ENCODE data around the gene ZNF646.
"Not testable (repeated sequence)": the region's sequence is repeated elsewhere in the genome, so short reads cannot be mapped to it uniquely, and the experiment has no call there.

The ZNF646 gene

DNA sequence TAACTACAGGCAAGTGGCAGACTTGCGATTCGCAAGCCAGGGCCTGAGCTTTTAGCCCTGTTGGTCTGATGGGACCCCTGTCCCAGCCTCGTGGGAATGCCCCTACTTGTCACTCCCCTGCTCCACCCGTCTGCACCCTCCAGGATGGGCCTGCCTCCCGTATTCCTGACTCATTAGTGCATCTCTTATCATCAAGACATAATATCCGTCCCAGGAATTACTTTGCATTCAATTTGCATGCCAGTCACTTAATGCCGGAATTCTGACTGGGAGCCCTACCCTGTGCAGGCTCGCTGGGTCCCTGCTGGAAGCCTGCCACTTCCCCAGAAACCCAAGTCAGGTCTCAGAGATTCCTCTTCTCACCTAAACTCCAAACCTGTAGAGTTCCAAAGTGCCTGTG is 11.2 kb downstream of the ZNF646 start:
- no peak for DNase-seq (ENCODE audit: low read depth)

DNA sequence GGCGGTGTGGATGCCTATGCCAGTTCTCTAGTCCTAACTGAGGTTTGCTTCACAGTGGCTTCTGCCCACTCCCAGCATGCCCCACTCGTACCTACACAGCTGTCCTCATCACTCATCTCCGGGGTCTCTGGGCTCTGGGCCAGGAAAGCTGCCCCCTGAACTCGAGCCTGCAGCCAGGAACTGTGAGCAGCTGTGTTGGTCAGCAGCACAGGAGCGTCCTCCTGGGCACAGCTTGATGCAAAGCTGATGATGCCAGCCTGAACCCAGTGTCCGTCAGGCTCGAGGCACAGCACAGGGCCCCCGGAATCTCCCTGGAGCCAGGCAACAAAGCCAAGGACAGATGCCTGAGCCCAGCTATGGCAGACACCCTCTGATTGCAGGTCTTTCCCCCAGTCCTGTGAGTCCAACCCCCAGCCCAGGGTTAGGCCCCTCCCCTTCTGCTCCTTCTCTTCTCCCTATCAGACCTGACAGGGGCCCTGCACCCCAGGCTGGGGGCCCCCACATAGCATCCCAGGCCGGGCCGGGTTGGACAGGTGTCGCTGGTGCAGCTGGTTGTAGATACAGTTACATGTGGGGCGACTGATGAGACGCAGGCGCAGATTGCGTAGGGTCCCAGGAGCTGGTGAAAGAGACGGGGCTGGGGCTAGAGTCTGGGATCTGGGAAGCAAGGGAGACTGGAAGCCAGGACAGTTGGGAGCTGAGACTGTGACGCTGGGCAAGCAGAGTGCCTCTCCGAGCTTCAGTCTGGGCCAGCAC is 11.8 kb downstream of the ZNF646 start:
- DNase-seq (ENCODE audit: low read depth), result no peak

DNA sequence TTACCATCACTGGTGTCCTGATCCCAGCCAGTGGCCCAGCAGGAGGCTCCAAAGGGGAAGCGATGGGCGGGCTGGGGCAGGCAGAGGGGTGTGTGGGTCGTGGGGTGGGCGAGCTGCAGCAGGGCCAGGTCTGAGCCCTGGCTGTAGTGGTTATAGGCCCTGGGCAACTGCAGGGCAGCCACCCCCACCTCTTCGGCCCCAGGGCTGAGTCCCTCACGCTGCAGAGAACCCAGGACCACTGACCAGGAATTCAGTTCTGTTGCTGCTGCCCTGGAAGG is 12.3 kb downstream of the ZNF646 start:
- no peak for DNase-seq (ENCODE audit: low read depth)

DNA sequence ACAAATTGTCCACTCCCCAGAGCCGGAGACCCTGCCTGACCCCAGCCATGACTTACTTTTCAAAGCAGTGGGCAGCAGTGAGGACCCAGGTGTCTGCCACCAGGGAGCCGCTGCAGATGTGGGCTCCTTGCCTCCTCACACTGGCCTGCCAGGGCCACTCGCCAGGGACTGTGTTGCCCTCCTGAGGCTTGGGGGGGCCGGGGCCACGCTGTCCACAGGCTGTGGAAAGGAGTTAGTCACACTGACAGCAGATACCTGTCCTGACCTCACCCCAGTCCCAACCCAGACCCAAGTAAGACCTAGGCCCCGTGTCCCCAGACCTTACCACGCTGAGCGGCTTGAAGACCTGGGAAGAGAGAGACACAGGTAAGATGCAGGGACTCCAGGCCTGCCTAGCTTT is 13.3 kb downstream of the ZNF646 start:
- DNase-seq (ENCODE audit: low read depth), result no peak

DNA sequence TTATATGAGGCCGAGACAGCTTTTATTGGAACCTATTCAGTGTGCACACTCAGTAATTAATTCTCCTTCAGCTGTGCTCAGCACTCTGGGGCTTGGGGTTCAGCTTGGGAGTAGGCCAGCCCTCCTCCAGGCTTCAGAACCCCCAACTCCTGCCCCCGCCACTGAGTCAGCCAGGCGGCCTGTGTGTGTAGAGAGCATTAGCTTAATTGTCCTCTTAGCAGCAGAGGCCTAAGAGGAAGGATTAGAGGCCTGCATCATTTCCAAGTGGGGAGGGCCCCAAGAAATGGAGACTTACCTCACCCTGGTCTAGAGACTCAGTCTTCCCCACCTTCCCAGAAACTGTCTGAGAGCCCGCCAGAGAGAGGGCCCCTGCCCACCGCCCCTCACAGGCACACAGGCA is 13.7 kb downstream of the ZNF646 start:
- no peak for DNase-seq (ENCODE audit: low read depth)

DNA sequence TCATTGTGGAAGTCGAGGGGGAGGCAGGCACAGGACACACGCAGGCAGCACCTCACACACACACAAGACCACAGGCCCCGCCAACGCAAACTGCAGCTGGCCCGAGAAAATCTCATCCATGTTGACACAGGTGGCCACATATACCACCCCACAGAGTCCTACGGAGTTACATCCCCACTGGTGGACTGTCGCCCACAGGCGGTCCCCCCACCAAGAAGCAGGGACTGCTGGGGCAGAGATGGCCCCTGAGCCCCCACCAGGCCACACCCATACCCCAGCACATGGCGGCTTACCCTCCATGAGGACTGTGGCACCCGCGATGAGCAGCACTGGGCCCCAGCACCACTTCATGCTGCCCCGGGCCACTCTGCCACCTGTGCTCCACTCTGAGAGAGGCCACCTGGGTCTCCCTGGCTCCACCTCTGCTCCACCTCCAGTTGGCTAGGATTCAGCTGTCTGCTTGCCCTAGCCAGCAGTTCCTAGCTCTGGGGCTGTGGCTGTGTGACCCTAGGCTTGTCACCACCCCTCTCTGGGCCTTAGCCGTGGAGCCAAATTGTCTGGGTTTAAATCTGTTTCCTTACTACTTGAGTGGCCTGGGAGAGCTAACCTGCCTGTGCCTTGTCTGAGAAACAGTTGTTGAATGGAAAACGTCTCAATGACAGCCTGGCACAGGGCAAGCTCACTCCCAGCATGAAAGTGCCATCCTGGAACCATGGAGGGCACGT is 14.4 kb downstream of the ZNF646 start, which contains the start of gene PRSS53:
TSS of gene PRSS53 (minus strand) at position 485 of the 725 bp plus-strand sequence. CDS start at position 351, 134 bp downstream.
- DNase-seq (ENCODE audit: low read depth), result no peak

DNA sequence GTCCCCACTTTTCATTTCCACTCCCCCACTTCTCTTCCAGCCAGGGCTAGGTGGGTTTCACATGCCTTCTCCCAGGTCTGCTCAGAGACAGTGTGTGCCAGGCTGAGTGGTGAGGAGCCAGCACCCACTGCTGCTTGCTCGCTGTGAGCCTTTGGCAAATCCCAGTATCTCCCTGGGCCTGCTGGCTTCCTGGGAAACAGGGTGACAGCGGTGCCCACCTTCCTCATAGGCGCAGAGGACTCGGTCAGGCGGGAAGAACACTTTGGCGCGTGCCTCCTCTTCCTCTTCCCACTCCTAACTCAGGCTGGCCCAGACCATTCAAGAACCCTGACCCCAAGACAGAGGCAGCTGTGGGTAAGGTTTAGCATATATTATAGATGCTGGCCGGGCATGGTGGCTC is 15.0 kb downstream of the ZNF646 start:
- DNase-seq (ENCODE audit: low read depth), result no peak

DNA sequence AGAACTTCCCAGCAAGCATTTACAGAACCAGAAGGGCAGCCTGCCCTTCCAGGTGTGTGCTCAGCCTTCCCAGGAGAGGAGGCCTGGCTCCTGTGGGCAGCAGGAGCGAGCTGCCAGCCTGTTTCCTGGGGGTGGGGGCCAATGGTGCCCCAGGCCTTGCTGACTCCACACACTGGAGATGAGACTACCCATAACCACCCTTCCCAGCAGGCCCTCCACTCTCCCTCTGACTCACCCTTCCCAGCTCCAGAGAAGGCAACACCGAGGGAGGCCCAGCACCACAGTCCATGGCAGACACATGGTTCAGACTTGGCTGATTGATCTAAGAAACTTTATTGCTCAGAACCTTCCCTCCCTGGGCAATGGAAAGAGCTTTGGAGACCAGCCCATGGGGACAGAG is 16.3 kb downstream of the ZNF646 start:
- peak; percentile 42 for DNase-seq (ENCODE audit: low read depth)

DNA sequence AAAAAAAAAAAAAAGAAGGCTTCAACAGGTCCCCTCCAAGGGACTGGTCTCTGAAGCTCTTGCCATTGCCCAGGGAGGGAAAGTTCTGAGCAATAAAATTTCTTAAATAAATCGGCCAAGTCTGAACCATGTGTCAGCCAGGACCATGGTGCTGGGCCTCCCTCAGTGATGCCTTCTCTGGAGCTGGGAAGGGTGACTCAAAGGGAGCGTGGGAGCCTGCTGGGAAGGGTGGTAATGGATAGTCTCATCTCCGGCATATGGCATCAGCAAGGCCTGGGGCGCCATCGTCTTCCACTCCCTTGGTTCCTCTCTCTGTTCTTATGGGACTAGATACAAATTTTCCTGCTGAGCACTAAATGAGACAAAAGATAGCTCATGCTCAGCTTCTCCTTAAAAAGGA is 18.1 kb downstream of the ZNF646 start:
- DNase-seq (ENCODE audit: low read depth), result no peak

DNA sequence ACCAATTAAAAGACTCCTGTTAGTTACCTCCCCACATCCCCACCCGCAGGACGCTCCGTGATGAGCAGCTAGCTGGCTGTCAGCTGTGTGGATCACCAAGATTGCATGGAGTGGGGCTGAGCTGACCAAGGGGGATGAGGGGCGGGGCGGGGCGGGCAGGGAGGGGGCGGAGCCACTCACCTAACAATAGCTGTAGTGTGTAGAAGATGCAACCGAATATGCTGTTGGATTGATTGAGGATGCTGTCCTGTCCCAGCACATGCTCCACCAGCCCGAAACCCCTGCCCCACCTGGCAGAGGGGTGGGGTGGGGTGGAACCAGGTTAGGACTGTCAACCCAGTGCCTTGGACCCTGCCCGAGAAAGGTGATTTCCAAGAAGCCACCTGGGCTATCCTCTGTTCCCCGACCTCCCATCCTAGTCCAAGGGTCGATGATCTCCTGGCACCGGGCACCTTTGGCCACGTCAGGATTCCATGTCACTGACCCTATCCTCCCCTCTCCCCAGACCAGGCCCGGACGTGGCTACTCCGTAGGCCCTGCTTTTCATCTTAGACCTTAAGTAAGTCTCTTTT is 19.0 kb downstream of the ZNF646 start:
- no peak for DNase-seq (ENCODE audit: low read depth)

DNA sequence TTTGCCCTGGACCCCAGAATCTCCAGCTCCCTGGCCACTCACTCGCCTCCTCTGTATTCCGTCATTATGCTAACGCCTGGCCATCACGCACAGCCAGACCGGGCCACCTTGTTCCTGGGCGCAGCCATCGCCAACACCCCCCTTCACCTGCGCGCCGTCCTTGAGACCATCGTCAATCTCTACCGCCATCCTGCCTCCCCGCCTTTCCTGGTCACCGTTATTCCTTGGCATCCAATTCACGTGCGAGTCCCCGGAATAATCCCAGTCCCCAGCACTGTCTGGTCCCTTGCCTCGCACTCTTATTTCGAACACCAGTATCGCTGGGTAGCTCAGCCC is 19.8 kb downstream of the ZNF646 start:
- no peak for DNase-seq (ENCODE audit: low read depth)

DNA sequence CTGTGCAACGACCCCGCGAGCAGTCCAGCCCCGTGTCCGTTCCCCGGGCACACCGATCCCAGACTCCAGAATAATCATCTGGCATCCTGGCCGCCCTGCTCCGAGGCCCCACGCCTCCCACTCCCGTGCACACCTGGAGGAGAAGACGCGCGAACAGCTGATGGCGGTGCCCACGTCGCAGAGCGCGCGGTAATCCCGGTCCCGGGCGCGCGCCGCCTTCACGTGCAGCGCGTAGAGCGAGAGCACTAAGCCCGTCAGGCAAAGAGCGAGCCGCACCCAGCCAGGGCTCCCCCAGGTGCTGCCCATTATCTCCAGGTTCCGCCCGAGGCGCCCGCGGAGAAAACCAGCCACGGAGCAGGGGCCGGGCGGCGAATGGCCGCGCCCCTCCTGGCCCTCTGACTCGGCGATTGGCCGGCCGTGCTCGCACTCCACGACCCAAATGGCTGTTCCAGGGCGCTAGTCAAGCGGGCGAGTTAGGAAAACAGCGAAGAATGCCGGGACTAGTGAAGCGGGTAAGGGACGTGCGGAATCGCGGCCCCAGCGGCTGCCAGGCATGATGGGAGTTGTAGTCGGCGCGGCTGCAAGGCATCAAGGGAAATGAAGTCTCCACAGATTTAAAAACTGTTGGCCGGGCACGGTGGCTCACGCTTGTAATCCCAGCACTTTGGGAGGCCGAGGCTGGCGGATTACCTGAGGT is 20.4 kb downstream of the ZNF646 start, which contains the start of gene VKORC1:
TSS of gene VKORC1 (minus strand) at position 374 of the 697 bp plus-strand sequence. CDS start at position 306, 68 bp downstream.
- DNase-seq (ENCODE audit: low read depth), result peak; percentile 98

DNA sequence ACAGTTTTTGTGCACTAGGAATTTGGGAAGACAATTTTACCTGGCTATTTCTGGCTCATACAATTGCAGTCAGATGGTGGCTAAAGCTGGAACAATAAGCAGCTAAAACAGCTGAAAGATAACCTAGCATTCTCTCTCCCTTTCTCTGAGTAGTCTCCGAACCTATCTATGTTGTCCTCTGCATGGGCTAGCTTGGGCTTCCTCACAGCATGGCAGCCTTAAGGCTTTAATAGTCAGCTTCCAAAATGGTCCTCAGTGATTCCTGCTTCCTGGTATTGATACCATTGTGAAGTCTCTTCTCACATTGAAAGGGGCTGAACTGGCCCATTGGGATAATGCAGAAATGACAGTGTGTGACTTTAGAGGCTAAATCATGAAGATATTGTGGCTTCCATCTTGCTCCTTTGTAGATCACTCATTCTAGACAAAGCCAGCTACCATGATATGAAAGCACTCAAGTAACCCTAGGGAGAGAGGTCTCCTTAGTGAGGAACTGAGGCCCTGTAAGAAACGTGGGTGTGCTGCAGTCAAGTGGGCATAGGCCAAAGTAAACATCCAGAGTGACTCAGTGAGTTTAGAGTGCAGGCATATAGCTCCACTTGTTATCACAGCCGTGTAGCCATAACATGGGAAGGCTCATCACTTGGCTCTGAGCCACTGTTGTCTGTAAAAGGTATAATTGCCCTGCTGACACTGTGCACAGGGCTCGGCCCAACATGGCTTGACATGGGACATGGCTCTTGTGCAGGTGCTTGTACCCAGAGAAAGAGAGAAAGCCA is 25.8 kb downstream of the ZNF646 start:
- no peak for DNase-seq (ENCODE audit: low read depth)

DNA sequence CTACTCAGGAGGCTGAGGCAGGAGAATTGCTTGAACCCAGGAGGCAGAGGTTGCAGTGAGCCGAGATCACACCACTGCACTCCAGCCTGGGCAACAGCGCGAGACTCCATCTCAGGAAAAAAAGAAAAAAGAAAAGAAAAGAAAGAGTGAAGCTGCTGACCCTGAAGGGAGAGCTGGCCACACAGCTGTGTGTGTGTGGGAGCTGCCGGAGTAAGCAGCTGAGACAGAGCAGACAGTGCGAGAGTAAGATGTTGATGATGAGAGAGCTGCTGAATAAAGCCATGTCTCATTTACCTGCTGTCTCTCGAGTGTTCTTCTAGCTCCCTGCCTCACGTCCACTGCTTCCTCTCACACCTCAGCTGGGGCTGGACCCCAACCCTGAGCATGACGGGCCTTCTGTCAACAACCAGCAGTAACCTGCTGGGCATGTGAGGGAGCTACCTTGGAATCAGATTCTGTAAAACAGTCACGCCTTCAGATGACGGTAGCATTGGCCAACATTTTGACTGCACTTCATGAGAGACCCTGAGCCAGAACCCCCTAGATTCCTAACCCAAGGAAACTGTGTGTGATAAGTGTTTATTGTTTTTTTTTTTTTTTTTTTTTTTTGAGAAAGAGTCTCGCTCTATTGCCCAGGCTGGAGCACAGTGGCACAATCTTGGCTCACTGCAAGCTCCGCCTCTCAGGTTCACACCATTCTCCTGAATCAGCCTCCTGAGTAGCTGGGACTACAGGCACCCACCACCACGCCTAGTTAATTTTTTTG is 26.8 kb downstream of the ZNF646 start:
- DNase-seq (ENCODE audit: low read depth), result not testable (repeated sequence)

DNA sequence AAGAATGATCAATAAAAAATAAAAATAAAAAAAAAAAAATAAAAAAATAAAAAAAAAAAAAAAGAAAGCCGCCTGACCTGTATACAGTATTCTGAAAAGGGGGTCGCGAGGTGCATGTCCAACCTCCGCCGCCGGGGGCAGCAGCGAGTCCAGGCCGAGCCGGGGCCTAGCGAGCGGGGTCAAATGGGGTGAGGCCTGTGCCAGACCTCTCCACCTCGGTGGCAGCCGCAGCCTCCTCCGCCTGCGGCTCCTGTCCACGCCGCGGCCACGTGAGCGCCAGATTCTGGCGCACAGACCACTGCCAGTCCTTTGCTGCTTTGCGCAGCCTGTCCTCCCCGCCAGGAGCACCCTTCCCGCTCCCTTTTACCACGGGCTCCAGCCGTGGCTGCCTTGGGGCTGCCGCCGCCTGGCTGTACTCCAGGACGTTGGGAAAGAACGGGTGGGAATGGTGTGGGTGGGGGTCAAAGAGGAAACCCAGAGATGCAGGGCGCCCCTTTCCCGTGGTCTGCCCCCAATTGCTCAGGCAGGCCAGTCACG is 31.5 kb downstream of the ZNF646 start:
- no peak for DNase-seq (ENCODE audit: low read depth)

DNA sequence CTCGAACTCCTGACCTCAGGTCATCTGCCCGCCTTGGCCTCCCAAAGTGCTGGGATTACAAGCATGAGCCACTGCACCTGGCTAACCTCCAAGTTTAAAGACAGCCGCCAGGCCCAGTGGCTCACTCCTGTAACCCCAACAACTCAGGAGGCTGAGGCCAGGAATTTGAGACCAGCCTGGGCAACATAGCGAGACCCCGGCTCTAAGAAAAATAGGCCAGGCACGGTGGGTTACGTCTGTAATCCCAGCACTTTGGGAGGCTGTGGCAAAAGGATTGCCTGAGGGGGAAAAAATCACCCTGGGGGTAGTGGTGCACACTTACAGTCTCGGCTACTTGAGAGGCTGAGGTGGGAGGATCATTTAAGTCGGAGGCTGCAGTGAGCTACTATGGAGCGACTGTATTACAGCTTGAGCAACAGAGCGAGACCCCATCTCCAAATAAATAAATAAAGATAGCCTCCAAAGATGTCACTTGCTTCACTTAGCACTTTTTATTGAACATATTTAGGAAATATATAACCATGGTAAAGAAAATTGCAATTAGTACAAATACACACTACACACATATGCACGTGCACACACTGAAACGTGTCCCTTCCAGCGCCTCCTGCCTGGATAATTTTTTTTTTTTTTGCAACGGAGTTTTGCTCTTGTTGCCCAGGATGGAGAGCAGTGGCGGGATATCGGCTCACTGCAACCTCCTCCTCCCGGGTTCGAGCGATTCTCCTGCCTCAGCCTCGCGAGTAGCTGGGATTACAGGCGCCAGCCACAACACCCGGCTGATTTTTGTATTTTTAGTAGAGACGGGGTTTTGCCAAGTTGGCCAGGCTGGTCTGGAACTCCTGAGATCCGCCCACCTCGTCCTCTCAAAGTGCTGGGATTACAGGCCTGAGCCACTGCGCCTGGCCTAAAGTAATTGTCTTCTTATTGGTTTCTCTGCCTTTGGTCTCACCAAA is 32.6 kb downstream of the ZNF646 start:
- DNase-seq (ENCODE audit: low read depth), result no peak

DNA sequence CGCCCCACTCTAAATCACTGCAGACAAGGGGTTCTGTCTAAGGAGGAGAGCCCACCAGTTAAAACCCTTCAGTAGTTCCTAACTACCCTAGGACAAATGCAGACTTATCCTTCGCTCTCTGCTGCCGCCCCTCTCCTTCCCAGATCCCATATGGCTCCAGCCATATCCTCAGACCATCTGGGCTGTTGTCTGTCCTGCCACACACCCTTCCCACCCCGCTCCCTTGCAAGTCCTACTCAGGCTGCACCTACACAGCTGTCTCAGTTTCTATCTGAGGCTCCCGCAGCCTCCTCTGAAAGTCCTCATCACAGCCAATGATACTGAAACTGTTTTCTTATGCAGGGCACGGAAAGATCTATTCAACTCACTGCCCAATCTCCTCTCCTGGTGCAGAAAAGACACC is 33.2 kb downstream of the ZNF646 start:
- DNase-seq (ENCODE audit: low read depth), result no peak

DNA sequence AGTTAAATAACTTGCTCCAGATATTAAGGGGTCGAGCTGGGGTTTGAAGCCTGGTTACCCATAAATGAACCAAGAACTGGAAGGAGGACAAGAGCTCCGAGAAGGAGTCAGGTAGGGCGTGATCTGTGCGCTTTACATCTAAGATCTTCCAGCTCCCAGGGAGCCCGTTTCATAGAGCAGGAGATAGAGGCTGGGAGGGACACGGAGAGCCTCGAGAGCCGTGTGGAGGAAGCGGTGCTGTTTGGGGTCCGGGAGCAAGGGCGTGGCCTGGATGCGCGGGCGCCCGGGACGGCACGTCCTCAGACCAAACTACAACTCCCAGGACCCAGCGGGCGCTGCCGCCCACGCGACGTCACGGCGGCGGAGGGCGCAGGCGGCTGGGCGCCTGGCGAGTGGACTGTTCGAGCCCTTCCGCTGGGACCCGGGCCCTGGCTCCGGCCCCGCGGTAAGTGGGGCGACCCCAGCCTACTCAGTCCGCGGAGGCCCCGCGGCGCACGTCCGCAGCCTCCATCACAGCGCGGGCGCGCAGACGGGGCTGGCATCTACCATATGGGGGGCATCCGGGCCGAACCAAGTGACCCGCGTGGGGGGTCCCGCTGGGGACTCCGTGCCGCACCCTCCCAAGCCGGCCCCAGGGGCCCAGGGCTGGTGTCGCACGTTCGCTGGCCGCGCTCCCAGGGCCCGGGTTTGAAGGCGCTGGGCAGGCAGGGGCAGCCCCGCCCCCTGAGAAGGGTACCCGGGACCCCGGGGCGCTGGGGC is 34.0 kb downstream of the ZNF646 start, which contains the start of gene BCKDK:
TSS of gene BCKDK (plus strand) at position 352 of the 759 bp plus-strand sequence. CDS start 838 bp downstream, outside the sequence.
- DNase-seq (ENCODE audit: low read depth), result peak; percentile 38
